Adipocyte (in vitro differentiated cells): ENCODE results near the gene MSMB.
A peak's percentile ranks its signal among the peaks of the same experiment; 100 is the strongest.
"Not testable (repeated sequence)": the region's sequence is repeated elsewhere in the genome, so short reads cannot be mapped to it uniquely, and the experiment has no call there.

Source experiments
- DNase-seq: peaks from one replicate; pipeline ENCODE4 v3.0.0-alpha.2; 2015; ENCODE audit warnings: low read depth
- H3K27me3 ChIP-seq: replicated peaks from 2 replicates; pipeline ENCODE4 v1.7.0; 2013; ENCODE audit warnings: mild to moderate bottlenecking, low read length, moderate library complexity; ENCODE audit not compliant: control insufficient read depth, insufficient read depth
- H3K36me3 ChIP-seq: 2 replicates; pipeline ENCODE4 v1.7.0; 2013; ENCODE audit warnings: low read length, mild to moderate bottlenecking, moderate library complexity; ENCODE audit not compliant: control insufficient read depth, insufficient read depth, severe bottlenecking
- H3K4me1 ChIP-seq: 2 replicates; pipeline ENCODE4 v1.7.0; 2013; ENCODE audit warnings: mild to moderate bottlenecking, low read length, moderate library complexity; ENCODE audit not compliant: control insufficient read depth, insufficient read depth
- H3K4me3 ChIP-seq: 2 replicates; pipeline ENCODE4 v1.7.0; 2013; ENCODE audit warnings: mild to moderate bottlenecking, low read length, moderate library complexity
- H3K9ac ChIP-seq: 2 replicates; pipeline ENCODE4 v1.7.0; 2013; ENCODE audit warnings: mild to moderate bottlenecking, low read length, moderate library complexity
- H3K9me3 ChIP-seq: 2 replicates; pipeline ENCODE4 v1.7.0; 2013; ENCODE audit warnings: mild to moderate bottlenecking, low read length, moderate library complexity; ENCODE audit not compliant: control insufficient read depth

MSMB gene

DNA sequence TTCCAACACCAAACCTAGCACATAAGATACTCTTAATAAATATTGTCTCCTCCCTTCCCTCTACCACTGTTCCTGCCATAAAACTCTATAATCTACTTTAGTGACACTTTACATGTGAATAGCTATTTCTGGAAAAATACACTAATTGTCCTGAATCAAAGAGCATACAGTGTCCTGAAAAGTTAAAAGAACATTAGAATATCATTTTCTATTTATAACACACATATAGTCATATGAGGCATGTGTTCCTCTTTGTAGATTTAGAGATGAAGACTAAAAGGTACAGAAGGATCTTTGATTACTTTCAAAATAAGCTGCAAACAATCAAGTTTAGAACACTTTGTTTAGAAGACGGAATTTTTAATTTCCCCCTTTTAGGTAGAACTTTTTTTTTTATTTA is 29.3 kb downstream of the MSMB start:
- Histone ChIP-seq H3K36me3 (peaks cover 58% of the 10 kb centered on the region), H3K4me3 (peak overlapping the region; percentile 24), H3K4me1 (peaks cover 84% of the 10 kb centered on the region), H3K9ac (no peak overlapping the region), H3K27me3 (no peaks in the 10 kb centered on the region), H3K9me3 (no peaks in the 10 kb centered on the region)
- no peak for DNase-seq

DNA sequence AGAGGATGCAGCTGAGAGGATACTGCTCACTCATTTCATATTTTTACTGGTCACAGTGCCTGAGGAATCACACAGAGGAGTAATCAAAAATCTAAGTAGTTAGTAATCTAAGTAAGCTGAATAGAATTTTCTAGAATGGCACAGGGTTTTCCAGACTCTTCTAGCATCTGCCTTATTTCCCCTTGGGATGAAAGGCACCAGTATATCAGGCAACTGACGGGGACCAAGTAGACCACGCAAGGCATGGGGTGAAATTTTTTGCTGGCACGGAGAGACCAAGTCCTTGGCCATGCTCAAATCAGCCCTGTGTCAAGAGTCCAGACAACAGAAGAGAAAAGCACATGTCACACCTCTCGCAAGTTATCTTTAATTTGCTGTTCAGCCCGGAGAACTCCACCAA is 29.9 kb downstream of the MSMB start:
- Histone ChIP-seq H3K9me3 (no peaks in the 10 kb centered on the region), H3K9ac (no peak overlapping the region), H3K4me3 (no peak overlapping the region), H3K4me1 (peaks cover 80% of the 10 kb centered on the region), H3K27me3 (no peaks in the 10 kb centered on the region), H3K36me3 (peaks cover 64% of the 10 kb centered on the region)
- DNase-seq: no peak

DNA sequence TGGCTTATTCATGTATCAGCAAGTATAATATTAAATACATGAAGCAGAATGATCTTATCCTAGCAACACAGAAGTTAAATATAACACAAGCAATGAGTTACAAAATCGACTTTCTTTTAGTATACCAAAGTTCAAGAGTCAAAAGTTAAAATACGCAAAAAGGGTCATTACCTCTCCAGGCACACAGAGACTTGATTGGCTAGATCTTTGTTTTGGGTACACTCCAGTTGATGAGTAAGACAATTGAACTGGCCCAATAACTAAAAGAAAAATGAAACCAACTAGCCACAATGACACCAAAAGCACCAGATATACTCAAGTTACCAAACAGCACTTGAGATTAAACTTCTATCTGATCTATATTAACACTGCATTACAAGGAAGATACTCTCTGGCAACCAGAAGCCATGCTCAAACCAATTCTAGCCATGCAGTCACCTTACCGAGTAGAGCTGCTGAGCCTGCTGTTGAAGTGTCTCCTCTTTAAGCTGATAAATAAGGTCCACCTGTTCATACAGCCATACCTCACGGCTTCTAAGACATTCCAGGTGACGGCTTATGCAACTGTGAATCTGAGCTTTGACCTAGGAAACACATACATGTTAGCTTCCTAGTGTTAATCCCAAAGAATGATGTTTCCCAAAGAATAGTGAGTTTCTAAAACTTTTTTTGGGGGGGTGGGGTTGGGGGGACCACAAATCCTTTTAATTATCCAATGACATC is 31.2 kb downstream of the MSMB start:
- H3K36me3 ChIP-seq: peaks cover 74% of the 10 kb centered on the region
- no peaks in the 10 kb centered on the region for H3K27me3 ChIP-seq
- no peaks in the 10 kb centered on the region for H3K9me3 ChIP-seq
- peaks cover 66% of the 10 kb centered on the region for H3K4me1 ChIP-seq
- peak overlapping the region; percentile 9 for H3K9ac ChIP-seq
- peak overlapping the region; percentile 63 for H3K4me3 ChIP-seq
- DNase-seq: no peak

DNA sequence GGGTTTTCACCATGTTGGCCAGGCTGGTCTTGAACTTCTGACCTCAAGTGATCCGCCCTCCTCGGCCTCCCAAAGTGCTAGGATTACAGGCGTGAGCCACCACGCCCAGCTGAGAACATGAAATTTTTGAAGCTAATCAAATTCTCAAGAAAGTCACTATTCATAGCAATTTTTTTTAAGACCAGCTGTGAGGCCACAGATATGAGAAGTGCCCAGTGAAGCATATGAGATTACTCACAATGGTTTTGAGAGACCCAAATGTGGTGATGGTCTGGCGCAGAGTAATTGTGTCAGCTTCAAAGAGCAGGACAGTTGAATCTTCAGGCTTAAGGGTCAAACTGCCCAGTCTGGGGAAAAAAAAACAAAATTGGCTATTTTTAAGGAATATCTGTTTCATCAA is 31.9 kb downstream of the MSMB start:
- H3K27me3 ChIP-seq: no peaks in the 10 kb centered on the region
- H3K9me3 ChIP-seq: no peaks in the 10 kb centered on the region
- H3K36me3 ChIP-seq: peaks cover 81% of the 10 kb centered on the region
- peaks cover 60% of the 10 kb centered on the region for H3K4me1 ChIP-seq
- no peak for DNase-seq
- H3K9ac ChIP-seq: no peak overlapping the region
- H3K4me3 ChIP-seq: peak overlapping the region; percentile 63

DNA sequence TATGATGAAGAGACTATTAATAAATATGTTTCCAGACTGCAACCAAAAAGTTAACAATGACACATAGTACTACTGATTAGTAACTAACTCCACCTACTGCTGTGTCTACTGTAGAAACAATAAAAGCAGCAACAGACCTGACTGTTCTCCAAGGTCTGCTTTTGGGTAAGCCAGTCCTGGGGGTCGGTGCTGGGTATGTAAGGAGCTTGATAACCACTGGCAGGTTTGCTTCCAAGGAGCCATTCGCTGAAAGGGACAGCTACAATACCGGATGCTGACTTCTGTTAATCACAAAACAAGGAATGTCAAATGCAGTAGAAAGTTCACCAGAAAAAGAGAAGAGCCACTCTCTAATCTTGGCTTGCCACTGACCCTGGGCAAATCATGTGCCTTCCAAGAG is 33.3 kb downstream of the MSMB start:
- H3K36me3 ChIP-seq: peaks cover 95% of the 10 kb centered on the region
- no peak for DNase-seq
- no peaks in the 10 kb centered on the region for H3K27me3 ChIP-seq
- no peak overlapping the region for H3K9ac ChIP-seq
- no peaks in the 10 kb centered on the region for H3K9me3 ChIP-seq
- H3K4me1 ChIP-seq: peaks cover 45% of the 10 kb centered on the region
- no peak overlapping the region for H3K4me3 ChIP-seq

DNA sequence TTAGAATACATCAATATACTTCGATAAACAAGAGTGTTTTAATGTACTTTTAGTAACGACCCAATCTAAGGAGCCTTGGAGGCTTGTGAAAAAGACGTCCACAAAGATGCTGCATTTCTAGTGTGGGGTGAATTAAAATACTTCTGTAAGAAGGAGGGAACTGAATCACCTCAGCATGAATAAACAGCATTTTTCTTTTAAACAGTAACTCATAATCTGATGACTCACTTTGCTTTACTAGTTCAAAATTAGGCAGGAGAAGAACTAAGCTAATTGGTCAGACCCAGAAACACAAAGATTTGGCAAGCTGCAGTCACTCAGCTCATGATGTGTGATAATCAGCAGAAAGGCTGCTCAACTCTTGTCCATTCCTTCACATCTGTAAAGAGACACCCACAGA is 39.9 kb downstream of the MSMB start:
- H3K36me3 ChIP-seq: peaks cover 94% of the 10 kb centered on the region

DNA sequence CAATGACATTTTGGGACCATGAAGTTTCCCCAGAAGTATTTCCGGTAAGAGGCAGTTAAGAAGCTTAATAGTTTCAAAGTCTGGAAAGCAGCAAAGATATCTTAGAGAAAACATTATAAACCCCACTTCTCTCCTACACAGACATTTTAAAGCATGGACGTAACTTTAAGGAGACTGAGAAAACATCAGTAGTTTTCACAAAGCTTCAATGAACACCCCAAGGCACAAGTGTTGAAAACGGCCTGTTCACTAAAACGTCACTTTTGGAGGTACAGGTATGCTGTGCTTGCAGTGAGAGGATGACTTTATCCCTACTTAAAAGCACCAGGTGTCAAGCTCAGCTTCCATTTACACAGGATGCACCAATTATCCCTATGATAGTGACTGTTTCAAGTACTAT is 40.7 kb downstream of the MSMB start:
- no peak for DNase-seq
- no peaks in the 10 kb centered on the region for H3K9me3 ChIP-seq
- peaks cover 94% of the 10 kb centered on the region for H3K36me3 ChIP-seq
- no peaks in the 10 kb centered on the region for H3K27me3 ChIP-seq
- peaks cover 24% of the 10 kb centered on the region for H3K4me1 ChIP-seq
- no peak overlapping the region for H3K9ac ChIP-seq
- no peak overlapping the region for H3K4me3 ChIP-seq

More for the DNA sequence above, 39.9 kb downstream of the MSMB start:
- Histone ChIP-seq H3K4me1 (peaks cover 24% of the 10 kb centered on the region), H3K27me3 (no peaks in the 10 kb centered on the region), H3K4me3 (no peak overlapping the region), H3K9ac (no peak overlapping the region), H3K9me3 (no peaks in the 10 kb centered on the region)
- DNase-seq: peak; percentile 61

DNA sequence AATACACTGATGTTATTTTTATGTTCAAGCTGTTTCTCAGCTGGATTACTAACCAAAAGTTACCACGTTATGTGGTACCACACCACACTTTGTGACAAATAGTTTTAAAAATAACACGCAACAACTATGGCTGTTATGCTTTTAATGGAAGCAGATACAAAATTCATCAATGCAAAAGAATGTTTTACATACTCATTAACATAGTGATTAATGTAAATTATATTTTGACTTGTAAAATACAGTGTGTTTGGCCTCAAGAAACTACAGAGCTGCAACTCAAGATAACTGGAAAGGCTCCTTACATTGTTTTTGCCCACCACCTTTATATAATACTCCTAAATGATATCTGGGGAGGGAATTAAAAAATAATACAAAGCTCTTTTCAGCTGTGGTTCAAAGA is 41.1 kb downstream of the MSMB start:
- Histone ChIP-seq H3K4me1 (peaks cover 24% of the 10 kb centered on the region), H3K36me3 (peaks cover 93% of the 10 kb centered on the region)

DNA sequence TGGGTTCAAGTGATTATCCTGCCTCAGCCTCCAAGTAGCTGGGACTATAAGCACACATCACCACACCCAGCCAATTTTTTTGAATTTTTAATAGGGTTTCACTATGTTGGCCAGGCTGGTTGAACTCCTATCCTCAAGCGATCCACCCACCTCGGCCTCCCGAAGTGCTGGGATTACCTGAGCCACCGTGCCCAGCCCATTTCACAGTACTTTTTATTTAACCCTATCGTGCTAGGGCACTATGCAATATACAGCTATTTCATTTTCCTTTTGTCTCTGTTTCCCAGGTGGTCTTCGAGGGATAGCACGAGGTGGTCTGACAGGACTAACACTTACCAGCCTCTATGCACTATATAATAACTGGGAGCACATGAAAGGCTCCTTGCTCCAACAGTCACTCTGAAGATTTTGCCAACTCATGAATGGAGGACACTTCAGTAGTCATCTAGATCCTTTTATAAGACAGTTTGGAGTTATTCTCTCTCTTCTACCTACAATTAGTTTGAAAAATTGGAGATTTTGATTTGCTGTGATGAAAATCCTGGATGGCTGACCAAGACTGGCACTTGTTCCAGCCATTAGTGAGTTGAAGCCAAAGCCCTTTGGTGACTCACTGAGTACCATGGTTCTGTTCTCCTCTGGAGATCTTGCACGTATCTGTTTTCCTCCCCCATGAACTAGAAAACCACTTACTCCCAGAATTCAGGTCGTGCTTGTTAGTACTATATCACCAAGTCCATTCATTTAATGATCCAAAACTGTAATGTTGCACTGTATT is 43.0 kb downstream of the MSMB start:
- no peak overlapping the region for H3K9ac ChIP-seq
- H3K4me1 ChIP-seq: peaks cover 24% of the 10 kb centered on the region
- H3K4me3 ChIP-seq: no peak overlapping the region
- no peaks in the 10 kb centered on the region for H3K27me3 ChIP-seq
- no peak for DNase-seq
- H3K9me3 ChIP-seq: no peaks in the 10 kb centered on the region
- H3K36me3 ChIP-seq: peaks cover 86% of the 10 kb centered on the region

More for the DNA sequence above, 41.1 kb downstream of the MSMB start:
- Histone ChIP-seq H3K9me3 (no peaks in the 10 kb centered on the region), H3K27me3 (no peaks in the 10 kb centered on the region), H3K4me3 (no peak overlapping the region), H3K9ac (no peak overlapping the region)
- DNase-seq: no peak

DNA sequence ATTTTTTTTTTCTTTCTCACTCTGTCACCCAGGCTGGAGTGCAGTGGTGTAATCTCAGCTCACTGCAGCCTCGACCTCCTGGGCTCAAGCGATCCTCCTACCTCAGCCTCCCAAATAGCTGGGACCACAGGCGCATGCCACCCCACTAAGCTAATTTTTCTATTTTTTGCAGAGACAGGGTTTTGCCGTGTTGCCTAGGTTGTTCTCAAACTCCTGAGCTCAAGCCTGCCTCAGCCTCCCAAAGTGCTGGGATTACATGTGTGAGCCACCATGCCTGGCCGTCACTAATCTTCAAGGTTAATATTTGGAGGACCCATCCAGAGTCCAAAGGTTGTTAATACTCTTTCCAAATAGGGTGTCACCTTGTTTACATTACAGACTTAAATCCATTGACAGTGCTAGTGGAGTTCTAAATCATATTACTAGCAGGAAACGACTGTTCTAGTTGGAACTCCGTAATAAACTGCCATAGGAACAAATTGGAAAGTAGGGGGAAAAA is 43.8 kb downstream of the MSMB start:
- H3K27me3 ChIP-seq, H3K9me3 ChIP-seq, H3K9ac ChIP-seq, H3K4me3 ChIP-seq, DNase-seq: not testable (repeated sequence)
- Histone ChIP-seq H3K36me3 (peaks cover 84% of the 10 kb centered on the region), H3K4me1 (peaks cover 23% of the 10 kb centered on the region)

DNA sequence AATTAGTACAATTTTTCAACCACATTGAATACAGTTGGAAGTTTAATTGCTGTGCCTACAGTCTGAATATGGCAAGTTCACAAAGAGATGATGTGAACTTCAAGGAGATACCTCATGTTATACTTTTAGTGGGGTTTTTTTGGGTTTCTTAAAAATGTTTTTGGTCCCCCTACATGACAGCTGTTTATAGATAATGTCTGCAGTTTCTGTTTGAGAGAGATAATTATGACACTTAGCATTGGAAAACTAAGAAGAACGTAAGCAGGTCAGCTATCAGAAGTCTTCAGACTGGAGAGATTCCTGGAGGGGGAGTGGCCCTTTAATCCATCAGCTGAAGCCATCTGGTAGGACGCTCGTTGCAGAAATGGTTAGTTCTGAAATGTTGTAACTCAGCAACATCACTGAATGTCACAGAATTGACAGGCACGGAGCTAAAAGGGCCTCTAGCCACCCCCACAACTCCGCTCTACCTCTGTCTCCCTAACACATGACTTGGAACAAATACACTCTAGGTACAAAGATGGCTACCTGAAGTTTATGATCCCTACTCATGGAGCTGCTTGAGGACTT is 44.8 kb downstream of the MSMB start:
- Histone ChIP-seq H3K4me3 (no peak overlapping the region), H3K9ac (no peak overlapping the region), H3K27me3 (no peaks in the 10 kb centered on the region), H3K36me3 (peaks cover 74% of the 10 kb centered on the region), H3K4me1 (peaks cover 13% of the 10 kb centered on the region), H3K9me3 (no peaks in the 10 kb centered on the region)
- no peak for DNase-seq
